Spleen (tissue), 7 donors: ENCODE measurements around the gene OXCT1.

Experiments used
- POLR2A ChIP-seq, 3 donors: fragments of 450-650 bp; IDR thresholded peaks; one replicate each; pipeline ENCODE4 v1.5.1; 2017; ENCODE audit warnings: antibody characterized with exemption in 3 of 3, mild to moderate bottlenecking in 1 of 3
- POLR2AphosphoS5 ChIP-seq, 3 donors: sonication (generic); formaldehyde crosslinking; IDR thresholded peaks; one replicate each; pipeline ENCODE4 v1.5.1; 2017; ENCODE audit warnings: antibody characterized with exemption in 3 of 3
- TF ChIP-seq, protein P1 (sequence below), 11 experiments: fragments of 200-600 bp in 7 of 11; fragments of 450-650 bp in 4 of 11; sonication (generic) in 4 of 11; IDR thresholded peaks in 8 of 11; conservative IDR thresholded peaks in 3 of 11; 1 replicate in 7 of 11; 2 replicates in 4 of 11; pipeline versions ENCODE4 v1.4.0 to v1.8.0; 2016 to 2021; ENCODE audit warnings: antibody characterized with exemption in 11 of 11, inconsistent platforms in 4 of 11, mild to moderate bottlenecking in 1 of 11
- donor health status: DM: no; HTN: no; CAD: no; lungs with moderate emphysema.
- donor health status: DM: no; HTN: no; CAD: no.
- donor health status: DM: no; HTN: no; CAD: no.

DNA sequence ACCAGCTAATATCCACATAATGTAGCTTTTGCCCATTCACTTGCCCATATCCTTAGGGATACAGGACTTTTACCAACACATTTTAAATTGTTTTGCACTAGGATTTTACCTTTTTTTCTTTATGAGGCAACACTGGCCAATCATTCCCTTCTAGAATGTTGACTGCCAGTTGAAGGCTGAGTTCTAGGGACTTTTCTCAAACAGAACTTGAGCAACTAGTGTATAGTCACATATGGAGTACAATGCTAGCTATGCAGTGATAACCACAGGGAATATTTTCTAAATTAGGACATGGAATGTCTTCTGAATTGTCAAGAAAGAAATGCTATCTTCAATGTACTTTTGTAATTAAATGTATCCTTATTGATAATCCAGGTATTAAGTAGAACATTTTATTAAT, 133.6 kb downstream of the OXCT1 start:
- TF ChIP-seq, protein P1, sequence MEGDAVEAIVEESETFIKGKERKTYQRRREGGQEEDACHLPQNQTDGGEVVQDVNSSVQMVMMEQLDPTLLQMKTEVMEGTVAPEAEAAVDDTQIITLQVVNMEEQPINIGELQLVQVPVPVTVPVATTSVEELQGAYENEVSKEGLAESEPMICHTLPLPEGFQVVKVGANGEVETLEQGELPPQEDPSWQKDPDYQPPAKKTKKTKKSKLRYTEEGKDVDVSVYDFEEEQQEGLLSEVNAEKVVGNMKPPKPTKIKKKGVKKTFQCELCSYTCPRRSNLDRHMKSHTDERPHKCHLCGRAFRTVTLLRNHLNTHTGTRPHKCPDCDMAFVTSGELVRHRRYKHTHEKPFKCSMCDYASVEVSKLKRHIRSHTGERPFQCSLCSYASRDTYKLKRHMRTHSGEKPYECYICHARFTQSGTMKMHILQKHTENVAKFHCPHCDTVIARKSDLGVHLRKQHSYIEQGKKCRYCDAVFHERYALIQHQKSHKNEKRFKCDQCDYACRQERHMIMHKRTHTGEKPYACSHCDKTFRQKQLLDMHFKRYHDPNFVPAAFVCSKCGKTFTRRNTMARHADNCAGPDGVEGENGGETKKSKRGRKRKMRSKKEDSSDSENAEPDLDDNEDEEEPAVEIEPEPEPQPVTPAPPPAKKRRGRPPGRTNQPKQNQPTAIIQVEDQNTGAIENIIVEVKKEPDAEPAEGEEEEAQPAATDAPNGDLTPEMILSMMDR (IDR thresholded peaks at IDR 0.05 in 8 of 11, conservative IDR thresholded peaks at IDR 0.05 in 3 of 11): no peak
- TF ChIP-seq POLR2A (IDR thresholded peaks at IDR 0.05) (no peak), POLR2AphosphoS5 (IDR thresholded peaks at IDR 0.05) (no peak)
